Cardiac septum (tissue), 1 donor: Measurements from ENCODE around the gene TTLL7. TPM values are rescaled to one million over a fixed set of nuclear protein-coding genes. Genes with fewer than 3 reads are reported as not detected.

Source experiments
- DNase-seq: peaks from one replicate; pipeline ENCODE4 v3.0.0-alpha.2; 2020; ENCODE audit warnings: low spot score
- intact Hi-C: fragments of 100-400 bp; cut with DNase I; formaldehyde crosslinking; loops from one replicate; pipeline ENCODE4 v1.14.0; 2022
- total RNA-seq: library from RNA; stranded (reverse); fragmentation: NEBNext Ultra II Directional; extraction: Animal tissue kit (Norgen Biotek cat#: 25700); gene quantifications from one replicate; pipeline ENCODE4 v1.2.1, GENCODE V29; 2021
- donor health status: DM: no; HTN: no; CAD: no.

Gene TTLL7
- total RNA-seq, 1 donor from 2014 or later, result 24.8 TPM

- intact Hi-C loops, result no loop called here
- DNase-seq, result no peak
These were observed 153.4 kb downstream of the TTLL7 start for GRCh38 chr1:83845437-83846071.

- DNase-seq, result no peak
- intact Hi-C loops, result no loop called here
These were observed 154.4 kb downstream of the TTLL7 start for GRCh38 chr1:83844546-83844945.

- intact Hi-C loops, result no loop called here
- no peak for DNase-seq
These were observed 159.3 kb downstream of the TTLL7 start for GRCh38 chr1:83839566-83840173.

DNA sequence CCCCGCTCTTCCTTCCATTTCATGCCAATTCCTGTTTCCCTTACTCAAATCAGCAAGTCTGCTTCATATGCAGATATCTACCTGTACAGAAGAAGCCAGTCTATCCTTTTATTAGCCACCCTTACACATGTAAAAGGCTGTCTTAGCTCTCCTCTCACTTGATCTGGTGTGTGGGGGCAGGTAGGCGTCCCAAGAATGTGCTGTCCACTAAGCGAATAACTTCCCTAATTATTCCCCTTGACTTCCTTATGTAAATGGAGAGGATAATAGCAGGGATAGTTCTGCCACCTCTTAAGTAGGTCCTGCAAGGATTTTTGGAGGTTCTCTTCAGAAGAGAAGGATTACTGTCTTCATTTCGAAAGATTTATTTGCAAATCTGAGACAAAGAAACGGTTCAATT lies 160.4 kb downstream of the TTLL7 start:
- intact Hi-C loops, result no loop called here
- DNase-seq, result no peak

GRCh38 chr1:83836543-83836942 lies 162.4 kb downstream of the TTLL7 start:
- intact Hi-C loops, result no loop called here
- DNase-seq, result no peak

- DNase-seq, result no peak
- intact Hi-C loops, result no loop called here
These were observed 164.2 kb downstream of the TTLL7 start for GRCh38 chr1:83834621-83835264.

- intact Hi-C loops, result no loop called here
- DNase-seq, result no peak
These were observed 166.7 kb downstream of the TTLL7 start for GRCh38 chr1:83832194-83832593.

- intact Hi-C loops, result no loop called here
- DNase-seq, result no peak
These were observed 169.8 kb downstream of the TTLL7 start for GRCh38 chr1:83829106-83829505.

DNA sequence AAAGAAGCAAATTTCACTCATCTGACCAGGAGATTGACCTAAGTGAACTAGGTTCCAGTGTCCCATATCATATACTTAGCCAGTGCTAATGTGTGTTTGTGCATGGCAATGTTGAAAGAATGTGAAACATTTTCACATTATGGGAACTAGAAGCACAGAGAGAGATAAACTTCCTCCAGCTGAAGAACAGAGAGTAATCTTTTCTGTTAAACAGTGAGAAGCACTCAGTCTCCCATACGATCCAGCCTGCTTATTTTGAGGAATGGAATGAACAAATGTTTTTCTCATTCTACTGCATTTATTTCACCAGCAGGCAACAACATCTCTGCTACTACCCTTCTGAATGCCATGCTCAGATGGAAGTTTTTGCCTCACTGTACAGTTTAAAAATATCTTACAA lies 170.5 kb downstream of the TTLL7 start:
- DNase-seq, result no peak
- intact Hi-C loops, result no loop called here

GRCh38 chr1:83827741-83828140 lies 171.2 kb downstream of the TTLL7 start:
- intact Hi-C loops, result no loop called here
- no peak for DNase-seq

DNA sequence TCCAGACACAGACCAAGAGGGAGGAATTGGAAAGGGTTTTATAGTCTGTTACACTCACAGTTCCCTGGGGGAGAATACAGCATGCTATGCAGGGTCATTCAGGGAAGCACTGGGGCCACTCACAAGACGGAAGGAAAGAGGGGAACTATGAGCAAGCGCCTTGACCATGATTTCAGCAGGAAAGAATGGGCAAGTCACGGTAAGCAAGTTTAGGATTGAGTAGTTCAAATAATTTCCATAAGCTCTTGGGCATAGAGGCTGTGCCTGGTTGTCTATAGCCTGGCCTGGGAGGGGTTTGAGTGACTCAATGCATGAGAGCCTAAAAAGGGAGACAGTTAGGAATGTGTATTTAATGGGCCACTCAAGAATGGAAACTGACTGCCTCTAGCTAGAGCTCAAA lies 176.7 kb downstream of the TTLL7 start:
- DNase-seq, result no peak
- intact Hi-C loops, result no loop called here

GRCh38 chr1:83819436-83819835 lies 179.5 kb downstream of the TTLL7 start:
- no peak for DNase-seq
- intact Hi-C loops, result no loop called here

- DNase-seq, result no peak
- intact Hi-C loops, result no loop called here
These were observed 180.0 kb downstream of the TTLL7 start for GRCh38 chr1:83818916-83819315.

GRCh38 chr1:83816836-83817235 lies 182.1 kb downstream of the TTLL7 start:
- intact Hi-C loops, result no loop called here
- DNase-seq, result no peak

DNA sequence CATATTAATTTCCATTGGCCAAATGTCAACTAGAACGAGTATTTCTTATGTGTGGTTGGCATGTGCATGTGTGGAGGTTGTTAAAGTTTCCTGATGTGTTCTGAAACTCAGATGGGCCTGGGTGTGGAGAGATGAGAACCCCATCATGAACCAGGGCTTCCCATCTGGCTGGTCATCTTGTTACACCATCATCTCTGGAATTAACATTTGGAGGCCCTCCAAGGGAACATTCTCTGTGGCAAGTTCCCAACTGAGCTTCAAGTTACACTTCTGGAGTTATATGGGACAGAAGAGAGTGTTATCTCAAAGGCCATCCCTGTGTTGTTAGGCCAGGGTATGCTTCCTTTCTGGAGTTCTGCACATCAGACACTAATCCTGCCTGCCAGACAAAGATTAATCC lies 183.6 kb downstream of the TTLL7 start:
- intact Hi-C loops, result no loop called here
- DNase-seq, result no peak

Other genes starting within 250 kb of the TTLL7 start
- 41.8 TPM for gene PRKACB, start 145.1 kb upstream of the TTLL7 start, total RNA-seq